Dermis blood vessel endothelial cell (primary cell): ENCODE results near the gene SESN3. TPM values are rescaled to one million over a fixed set of nuclear protein-coding genes. Genes with fewer than 3 reads are reported as not detected.
"Not testable (repeated sequence)": the region's sequence is repeated elsewhere in the genome, so short reads cannot be mapped to it uniquely, and the experiment has no call there.

Source experiments
- DNase-seq: peaks from one replicate; pipeline ENCODE4 v3.0.0; 2010
- total RNA-seq: library from RNA; depleted of rRNA; stranded (reverse); fragments of >200 nt; gene quantifications from 2 replicates; pipeline ENCODE4 v1.2.3, GENCODE V29; 2014

SESN3 gene
- total RNA-seq, 1 donor from 2014 or later: 113 TPM

DNA sequence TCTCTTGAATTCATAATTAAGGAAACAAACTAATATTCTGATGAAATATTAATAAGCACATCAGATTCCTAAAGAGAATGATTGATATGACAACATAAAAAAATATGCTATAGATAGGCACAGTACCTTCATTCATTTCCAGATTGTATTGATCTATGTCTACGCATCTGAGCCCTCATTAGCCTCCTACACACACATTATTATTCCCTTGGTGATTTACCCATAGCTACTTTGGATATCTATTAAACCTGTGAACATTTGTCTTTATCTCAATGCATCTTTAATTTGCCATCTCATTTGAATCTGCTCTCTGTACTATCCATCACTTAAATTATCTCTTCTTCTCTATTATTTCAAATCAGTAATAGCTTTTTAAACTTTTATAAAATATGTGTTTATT lies 18.4 kb downstream of the SESN3 start:
- DNase-seq: no peak

DNA sequence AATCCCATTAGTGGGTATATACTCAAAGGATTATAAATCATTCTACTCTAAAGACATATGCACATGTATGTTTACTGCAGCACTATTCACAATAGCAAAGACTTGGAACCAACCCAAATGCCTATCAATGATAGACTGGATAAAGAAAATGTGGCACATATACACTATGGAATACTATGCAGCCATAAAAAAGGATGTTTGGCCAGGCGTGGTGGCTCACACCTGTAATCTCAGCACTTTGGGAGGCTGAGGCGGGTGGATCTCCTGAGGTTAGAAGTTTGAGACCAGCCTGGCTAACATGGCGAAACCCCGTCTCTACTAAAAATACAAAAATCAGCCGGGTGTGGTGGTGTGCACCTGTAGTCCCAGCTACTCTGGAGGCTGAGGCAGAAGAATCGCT lies 21.5 kb downstream of the SESN3 start:
- not testable (repeated sequence) for DNase-seq

DNA sequence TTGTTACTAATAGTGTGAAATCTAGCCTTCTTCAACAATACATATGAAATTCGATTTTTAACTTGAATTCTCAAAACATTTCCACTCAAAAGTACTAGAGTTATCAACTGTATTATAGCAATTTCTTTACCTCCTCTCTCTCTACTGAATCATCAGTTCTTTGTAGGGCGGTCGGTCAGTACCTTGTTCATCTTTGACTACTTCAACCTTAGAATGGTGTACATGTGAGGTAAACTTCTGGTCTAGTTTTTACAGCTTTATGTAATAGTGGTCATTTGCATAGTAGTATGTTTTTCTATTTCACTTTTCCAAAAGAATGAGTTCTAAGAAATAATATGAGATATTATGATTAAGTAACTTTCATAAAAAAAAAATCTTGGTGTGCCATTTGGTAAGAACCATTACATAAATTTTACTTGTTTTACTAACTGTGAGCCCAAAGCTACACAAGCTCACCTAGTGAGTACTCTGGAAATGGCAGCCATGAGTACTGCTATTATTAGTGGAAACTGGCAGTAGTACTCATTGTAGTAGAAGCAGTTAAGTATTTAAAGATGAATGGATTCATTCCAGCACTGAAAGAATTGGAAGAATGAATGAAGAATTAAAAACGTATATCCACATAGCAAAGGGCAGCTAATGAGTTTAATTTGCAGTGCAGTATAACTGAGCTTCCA lies 30.1 kb downstream of the SESN3 start:
- no peak for DNase-seq

DNA sequence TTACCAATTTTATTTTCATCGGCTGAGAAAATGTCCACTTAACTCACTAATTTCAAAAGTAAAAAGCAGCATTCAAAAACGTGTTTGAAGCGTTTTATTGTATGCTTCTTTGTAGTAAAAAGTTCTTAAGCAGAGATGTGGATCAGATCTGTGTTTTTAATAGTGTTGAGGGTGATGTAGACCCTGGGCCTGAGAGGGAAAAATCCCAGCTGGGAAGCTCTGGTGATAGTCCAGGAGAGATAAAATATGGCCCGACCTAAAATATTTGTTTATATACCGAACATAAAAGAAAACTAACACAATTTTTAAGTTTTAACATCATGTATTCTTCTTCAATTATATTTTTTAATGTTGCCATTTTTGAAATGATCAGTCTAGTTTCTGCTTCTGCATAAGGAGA lies 35.2 kb downstream of the SESN3 start:
- no peak for DNase-seq

DNA sequence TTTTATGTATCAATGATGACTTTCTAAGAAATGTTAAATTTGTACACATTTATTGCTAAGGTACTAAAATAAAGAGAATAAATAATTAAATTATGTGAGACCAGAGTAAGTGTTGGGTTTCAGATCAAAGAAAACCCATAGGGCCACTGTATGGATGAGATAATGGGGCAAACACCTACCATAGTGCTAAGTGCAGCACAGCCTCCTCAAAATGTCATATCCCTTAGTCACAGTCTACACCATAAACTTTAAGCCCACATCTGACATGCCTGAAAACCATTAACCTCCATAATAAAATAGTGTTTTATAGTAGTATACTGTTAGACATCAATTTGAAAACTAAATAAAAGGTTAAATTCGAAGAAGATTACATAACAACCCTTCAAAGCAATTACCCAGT lies 37.5 kb downstream of the SESN3 start:
- no peak for DNase-seq

DNA sequence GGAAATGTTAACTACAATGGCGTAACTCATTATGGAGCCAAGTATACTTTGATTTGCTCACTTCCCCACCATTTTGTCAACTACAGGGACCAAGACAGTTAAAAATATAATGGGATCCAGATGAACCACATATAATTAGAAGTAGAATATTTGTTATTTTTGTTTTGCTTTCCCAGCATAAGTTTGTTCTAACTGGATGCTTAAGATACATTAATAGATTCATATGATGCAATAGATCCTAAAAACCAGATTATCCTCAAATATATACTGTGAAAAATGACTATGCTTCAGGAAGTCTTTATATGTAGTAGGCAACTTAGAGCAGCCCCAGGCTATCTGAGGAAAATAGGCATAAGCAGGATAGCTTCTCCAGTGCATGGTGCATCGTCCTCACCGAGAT lies 38.3 kb downstream of the SESN3 start:
- DNase-seq: no peak

DNA sequence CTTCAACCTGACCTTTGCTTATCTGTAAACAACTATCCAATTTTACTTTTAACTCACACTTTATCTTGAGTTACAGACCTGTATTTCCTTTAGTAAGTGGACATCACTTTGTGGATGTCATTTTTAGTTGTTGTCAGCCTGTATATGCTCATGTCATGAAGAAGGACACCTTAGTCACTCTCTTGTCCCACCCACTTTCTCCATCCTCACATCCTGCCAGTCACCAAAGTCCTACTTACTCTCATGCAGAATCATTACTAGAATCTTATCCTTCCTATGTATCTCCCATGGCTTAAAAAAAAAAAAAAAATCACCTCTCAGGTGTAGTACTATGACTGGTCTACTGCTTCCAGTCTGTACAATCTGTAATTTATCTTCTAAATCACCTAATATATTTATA lies 43.3 kb downstream of the SESN3 start:
- no peak for DNase-seq

DNA sequence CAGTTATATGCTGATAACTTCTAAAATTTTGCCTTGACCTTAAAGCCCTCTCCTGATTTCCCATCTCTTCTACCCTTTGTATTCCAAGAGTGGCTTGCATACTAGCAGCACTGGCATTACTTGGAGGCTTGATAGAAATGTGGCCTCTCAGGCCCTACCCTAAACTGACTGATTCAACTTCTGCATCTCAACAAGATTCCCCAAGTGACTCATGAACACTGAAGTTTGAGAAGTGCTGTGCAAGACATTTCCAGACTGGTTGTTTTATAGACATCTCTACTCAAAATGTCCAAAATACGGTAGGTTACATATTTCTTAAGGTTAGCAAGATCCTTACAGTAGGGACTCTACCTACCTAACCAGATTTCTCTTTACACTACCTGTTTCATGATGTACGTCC lies 48.6 kb downstream of the SESN3 start:
- DNase-seq: no peak

DNA sequence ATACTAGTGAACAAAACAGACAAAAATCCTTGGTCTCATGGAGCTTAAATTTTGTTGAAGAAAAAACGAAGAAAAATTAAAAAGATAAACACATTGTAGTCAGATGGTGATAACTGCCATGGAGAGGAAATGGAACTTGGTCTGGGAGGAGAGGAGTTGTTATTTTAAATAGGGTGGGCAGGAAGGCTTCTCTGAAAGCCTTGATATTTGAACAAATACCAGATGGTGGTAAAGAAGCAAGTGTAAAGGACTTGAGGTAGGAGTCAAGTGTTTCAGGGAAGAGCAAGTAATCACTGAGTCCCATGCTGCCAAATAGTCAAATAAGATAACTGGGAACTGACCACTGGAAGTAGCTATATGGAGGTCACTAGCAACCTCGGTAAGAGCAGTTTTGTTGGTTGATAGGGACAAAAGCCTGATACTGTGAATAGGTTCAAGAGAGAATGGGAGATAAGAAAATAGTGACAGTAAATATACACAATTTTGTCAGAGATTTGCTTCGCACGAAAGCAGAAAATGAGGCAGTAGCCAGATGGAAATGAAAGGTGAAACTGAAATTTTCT lies 55.1 kb downstream of the SESN3 start:
- no peak for DNase-seq

DNA sequence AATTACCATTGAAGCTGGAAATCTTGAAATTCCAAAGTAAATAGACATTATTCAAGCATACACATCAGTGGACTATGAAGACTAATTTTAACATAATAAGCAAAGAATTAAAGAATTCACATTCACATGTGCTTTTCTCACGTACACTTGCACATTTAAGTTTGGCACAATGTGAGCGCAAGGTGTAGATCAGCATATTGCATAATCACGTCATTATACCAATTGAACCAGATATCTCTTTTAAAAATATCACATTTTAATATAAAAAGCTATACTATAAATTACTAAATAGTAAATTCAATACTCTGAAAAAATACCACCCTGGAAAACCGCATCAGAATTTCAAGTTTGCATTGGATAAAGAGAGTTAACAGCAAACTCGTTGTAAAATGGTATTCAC lies 60.7 kb downstream of the SESN3 start:
- DNase-seq: no peak

DNA sequence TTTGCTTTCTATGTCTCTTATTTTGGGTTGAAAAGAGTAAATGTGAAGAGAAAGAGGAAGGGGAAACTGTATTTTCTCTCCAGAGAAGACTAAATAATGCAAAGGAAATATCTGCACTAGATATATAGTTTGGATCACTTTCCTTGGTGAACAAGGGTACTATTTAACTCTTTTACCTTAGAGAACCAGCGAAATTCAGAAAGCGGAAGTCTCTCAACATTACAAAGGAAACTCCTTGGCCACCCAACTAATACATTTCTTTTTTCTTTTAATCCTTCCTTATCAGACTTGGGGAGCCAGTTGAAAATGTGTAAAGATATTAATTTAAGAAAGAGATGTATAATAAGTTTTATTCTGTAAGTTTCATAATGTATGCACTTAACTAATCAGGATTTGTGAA lies 64.2 kb downstream of the SESN3 start:
- no peak for DNase-seq

DNA sequence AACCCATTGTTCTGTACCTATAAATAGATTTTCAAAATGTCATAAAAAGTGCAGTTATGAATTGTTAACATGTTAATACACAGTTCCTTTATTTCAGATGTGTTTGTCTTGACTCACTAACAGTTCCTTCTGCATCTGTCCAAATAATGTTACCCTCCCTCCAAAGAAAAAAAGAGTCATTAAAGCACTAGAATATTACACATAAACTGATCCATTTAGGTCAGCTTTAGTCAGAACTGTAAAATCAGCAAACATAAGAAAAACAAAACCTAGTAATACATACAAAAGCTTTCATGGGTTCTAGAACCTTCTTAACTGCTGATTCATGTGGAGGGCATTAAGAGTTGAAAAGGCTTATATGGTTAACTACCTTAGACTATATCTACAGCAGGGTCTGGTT lies 65.4 kb downstream of the SESN3 start:
- no peak for DNase-seq

DNA sequence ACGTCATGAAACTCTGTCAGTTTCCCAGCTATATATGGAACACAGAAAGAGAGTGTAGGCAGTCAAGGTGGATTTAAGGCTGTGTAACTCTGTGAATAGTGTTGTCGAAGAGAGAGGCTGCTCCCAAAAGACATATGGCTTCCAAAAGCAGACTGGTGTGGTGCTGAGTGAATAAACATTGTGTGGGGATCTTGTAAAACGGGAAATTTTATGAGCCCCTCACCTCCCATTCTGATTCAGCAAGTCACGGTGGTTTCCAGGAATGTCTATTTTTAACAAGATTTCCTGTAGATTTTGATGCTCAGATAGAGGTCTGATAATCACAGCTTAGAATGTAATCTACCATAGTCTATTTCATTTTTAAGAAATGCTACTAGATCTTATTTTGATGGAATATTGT lies 67.9 kb downstream of the SESN3 start:
- DNase-seq: no peak

DNA sequence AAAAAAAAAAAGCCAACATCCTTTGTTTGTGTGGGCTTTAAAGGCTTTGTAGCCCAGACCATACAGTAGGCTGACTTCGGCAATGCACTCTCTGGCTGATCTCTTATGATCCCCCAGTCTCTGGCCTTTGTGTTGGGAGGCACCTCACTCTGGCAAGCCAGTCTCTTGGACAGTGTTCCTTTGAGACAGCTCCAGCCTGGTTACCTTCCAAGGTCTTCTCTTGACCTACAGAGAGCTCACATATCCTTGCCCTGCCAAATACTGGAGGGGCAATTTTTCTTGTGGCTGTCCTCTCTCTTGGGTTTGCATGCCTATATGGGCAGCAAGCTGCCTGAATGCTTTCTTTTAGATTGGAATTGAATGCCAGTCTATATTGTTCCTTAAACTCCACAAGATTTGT lies 69.8 kb downstream of the SESN3 start:
- no peak for DNase-seq

DNA sequence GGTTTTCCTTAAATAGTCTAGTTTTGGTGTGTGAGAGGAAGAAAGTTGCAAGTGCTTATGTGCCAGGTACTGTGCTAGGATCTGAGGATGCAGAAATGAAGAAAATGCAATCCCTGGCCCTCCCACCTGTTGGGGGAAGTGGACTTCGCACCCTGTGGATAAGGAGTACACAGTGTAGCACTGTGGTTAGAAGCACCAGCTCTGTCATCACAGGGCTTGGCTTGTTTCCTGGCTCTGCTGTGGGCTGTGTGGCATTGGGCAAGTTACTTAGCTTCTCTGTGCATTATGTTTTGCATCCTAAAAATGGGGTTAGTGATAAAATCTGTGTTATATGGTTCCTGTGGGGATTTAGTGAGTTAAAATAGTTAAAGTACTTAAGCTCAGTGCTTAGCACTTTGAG lies 73.2 kb downstream of the SESN3 start:
- no peak for DNase-seq

DNA sequence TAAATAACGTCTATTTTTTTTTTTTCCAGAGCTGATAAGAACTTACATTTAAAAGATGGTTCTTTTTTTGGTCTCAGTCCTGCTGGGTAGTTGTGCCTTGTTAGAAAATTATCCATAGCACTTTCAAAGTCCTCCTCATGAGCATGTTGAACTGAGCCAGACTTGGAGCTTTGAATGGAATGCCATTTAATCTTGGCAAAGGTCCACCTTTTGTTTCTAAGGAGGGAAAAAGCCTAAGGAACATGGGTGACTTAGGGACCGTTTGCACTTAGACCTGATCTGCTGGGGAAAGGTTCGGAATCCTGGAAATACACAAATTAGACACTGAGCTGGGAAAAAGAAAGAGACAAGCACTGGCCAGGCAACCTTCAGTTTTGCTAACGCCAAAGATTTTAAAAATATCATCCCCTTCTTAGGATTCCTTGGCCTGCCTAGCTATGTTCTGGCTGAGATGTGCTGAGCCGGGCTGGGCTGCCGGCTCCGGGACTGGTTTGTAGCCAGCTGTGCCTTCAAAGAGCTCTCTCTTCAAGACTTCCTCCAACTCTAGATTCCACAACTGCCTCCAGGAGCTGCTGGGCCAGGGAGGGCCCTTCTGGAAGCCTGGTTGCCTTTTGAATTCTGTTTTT lies 74.0 kb downstream of the SESN3 start:
- no peak for DNase-seq

DNA sequence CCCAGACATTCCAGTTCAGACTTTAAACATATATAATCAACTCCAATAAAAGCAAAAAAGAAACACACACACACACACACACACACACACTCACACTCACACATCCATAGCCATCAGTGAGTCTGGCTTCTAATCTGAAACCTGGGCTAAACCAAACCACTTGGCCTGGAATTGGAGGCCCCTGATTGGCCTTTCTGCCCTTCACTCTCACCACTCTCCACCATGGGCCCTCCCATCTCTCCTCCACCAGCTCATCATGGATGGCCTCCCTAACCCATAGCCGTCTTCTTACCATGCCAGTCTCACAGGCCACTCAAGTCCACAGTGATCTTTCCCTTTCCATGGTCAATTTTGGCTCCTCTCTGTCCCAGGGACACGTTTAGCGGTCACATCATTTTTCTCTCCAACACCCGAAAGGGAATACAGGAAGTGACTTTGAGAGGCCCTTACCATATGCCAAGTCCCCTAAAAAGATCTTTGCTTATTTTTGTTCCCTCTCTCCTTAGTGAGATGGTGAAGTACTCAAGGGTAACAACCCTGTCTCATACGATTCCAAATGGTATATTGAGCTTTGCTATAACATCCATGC lies 74.8 kb downstream of the SESN3 start:
- DNase-seq: no peak

DNA sequence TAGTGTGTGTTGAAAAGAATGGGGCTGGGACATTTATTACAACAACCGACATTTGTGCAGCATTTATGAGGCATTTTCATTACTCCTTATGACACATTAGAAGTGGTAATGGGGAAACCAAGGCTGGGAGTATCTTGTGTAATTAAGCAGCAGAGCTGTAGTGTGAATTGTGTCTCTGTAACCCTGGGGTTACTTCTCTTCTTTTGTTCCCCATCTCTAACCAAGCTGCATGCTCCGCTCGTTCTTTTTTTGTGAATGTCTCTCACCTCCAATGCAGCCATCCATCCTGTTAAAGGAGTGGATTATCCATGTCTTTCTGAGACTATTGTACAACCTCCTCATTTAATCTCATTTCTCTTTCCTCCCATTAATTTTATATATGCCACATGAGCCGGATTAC lies 75.6 kb downstream of the SESN3 start:
- no peak for DNase-seq

DNA sequence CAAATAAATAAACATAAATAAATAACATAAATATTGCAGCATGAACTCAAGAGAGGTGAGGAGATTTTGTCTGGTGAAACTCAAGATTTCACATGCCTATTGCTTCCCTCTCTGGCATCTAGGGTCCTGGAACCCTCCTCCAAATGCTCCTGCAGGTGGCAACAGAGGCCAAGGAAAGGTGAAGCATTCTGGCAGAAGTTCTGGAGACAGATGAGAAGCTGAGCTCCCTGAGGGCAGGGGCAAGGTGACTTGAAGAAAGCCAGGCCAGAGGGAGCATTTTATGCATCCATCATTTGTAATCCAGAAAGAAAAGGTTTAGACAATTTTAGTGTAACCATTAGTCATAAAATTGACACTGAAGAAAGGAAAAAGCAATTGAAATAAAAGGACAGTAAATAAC lies 76.5 kb downstream of the SESN3 start:
- DNase-seq: peak; percentile 61

DNA sequence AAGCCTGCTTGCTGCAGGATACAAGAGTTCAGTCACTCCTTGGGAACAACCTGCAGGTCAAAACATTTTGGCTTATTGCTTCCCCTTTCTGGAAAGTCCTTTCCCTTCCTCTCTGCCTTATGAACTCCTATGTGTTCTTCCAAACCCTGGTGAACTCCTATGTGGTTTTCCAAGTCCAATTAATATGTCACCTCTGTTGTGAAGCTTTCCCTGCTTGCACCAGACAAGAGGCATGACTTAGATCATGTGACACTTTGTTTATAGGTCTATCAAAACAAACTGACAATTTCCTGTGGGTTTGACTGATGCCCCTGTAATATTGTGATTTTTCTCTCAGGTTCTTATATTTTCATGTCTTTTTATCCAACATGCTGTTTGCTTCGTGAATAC lies 77.2 kb downstream of the SESN3 start:
- no peak for DNase-seq

DNA sequence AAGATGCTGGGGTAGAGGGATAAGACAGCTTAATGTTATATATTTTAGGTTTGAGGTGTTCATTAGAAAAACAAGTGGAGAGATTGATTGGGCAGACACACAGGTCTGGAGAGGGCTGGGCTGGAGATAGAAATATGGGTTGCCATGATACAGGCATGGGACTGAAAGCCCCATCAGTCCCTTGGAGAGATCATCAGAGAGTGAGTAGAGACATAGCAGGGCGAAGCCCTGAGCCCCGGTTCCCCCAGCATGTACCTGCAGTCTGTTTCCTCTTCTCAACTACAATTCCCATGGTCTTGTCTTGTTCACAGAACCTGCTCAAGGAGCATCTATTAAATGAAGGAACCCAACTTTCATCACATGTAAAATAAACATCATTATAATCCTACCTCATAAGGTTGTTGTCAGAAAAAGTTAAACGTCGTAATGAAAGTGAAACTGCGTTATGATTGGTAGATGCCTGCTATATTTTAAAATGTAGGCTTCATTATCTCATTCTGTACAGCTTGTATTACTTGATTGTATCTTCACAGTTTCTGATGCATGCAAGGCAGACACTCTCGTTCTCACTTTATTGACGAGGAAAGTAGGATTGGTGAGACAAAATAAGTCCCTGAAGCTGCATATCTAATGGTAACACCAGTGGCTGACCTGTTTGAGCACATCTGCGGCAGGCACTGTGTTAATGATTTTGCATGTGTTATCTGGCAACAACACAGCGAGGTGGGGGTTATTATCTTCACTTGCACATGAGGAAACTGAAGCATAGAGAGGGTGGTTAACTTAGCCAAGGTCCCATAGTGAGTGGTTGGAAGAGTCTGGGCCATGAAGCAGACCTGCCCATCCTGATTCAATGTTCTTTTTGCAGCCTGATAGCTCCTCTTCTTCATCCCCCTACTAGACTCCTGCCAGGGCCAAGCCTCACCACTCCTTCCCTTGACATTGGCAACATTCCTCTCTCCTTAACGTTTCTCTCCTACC lies 77.8 kb downstream of the SESN3 start:
- no peak for DNase-seq

DNA sequence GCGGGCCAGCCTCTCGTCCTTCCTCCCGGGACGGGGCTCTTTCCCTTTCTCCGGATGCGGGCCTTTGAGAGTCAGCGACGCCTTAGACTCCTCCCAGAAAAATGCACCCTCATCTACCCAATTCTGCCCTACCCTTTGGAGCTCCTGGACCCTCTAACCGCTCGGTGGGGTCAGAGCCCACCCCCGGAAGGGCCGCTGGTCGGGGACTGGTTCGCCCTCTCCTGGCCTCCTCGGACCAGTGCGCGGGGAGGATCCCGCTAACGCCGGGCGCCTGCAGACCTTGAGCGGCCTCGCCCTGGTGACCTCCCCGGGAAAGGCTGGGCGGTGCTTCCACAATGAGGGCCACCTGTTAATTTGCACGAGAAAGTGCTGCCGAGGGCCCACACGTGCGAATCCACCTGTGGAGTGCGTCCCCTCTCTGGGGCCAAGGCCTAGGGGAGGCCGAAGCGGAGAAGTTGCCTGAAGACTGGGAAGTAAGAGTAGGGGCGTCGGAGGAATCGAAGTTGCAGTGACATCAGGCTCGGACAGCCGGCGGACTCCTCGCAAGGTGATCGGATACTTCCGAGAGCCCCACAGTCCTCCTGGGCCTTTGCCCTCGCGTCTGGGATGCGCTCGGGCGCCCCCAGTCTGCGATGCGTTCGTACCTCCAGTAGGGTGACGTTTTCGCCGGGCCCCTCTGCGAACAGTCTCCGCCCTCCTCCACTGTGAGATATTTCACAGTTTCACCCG lies 79.9 kb downstream of the SESN3 start:
- DNase-seq: peak; percentile 95
